ENCODE data around the gene MAPT. TPM values are rescaled to one million over a fixed set of nuclear protein-coding genes. Genes with fewer than 3 reads are reported as not detected.

MAPT gene
- total RNA-seq, 1 donor from 2014 or later: 2.9 TPM

DNA sequence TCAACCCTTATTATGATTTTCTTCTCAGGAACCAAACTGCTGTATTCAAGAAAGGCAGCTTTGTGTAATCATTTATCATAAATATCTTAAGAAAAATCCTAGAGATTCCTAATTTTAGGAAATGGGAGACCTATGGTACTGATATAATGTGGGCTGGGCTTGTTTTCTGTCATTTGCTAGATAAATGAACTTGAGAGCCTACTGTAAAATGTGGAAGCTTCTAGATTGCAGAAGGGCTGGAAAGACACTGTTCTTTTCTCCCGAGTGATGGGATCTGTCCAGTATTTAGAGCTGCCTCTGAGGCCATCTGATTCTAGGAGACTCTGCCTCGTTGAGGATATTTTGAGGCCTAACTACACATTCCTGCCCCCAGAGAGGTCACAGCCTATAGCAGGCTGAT lies 84.8 kb downstream of the MAPT start:
- Mint-ChIP-seq H3K27ac (ENCODE audit: unreplicated experiment) (no peak overlapping the region), H3K9me3 (ENCODE audit: low read depth) (no peaks in the 10 kb centered on the region), H3K4me3 (ENCODE audit: unreplicated experiment) (no peak overlapping the region), H3K4me1 (ENCODE audit: low read depth) (no peaks in the 10 kb centered on the region), H3K27me3 (ENCODE audit: low read depth) (peaks cover 2% of the 10 kb centered on the region), H3K36me3 (ENCODE audit: low read depth) (peaks cover 2% of the 10 kb centered on the region)
- no peak for TF ChIP-seq CTCF (IDR thresholded peaks at IDR 0.05)
- DNase-seq (ENCODE audit: low spot score): no peak

DNA sequence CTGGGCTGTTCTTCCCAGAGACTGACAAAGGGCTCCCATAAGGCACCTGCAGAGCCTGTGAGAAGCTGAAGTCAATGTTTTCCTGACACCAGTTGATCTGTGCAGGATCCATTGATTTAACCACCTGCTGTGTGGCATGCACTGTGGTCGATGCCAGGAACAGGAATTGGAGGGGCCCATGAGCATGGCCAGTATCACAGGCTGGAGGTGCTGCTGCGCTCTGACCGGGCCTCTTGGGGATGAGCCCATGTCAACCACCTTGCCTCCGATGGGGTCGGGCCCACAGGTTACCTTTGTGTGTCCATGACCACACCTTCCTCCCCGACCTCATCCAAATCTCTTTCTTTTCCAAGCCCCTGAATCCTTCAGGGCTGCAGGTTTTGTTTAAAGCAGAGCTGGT lies 86.5 kb downstream of the MAPT start:
- no peak for TF ChIP-seq CTCF (IDR thresholded peaks at IDR 0.05)
- Mint-ChIP-seq H3K4me3 (ENCODE audit: unreplicated experiment) (no peak overlapping the region), H3K27me3 (ENCODE audit: low read depth) (peaks cover 2% of the 10 kb centered on the region), H3K36me3 (ENCODE audit: low read depth) (peaks cover 2% of the 10 kb centered on the region), H3K4me1 (ENCODE audit: low read depth) (no peaks in the 10 kb centered on the region), H3K9me3 (ENCODE audit: low read depth) (no peaks in the 10 kb centered on the region), H3K27ac (ENCODE audit: unreplicated experiment) (no peak overlapping the region)
- DNase-seq (ENCODE audit: low spot score): peak; percentile 77

- no peak for TF ChIP-seq CTCF (IDR thresholded peaks at IDR 0.05)
- H3K27ac Mint-ChIP-seq (ENCODE audit: unreplicated experiment): no peak overlapping the region
- peak; percentile 34 for DNase-seq (ENCODE audit: low spot score)
- H3K4me1 Mint-ChIP-seq (ENCODE audit: low read depth): no peaks in the 10 kb centered on the region
- H3K4me3 Mint-ChIP-seq (ENCODE audit: unreplicated experiment): no peak overlapping the region
- H3K9me3 Mint-ChIP-seq (ENCODE audit: low read depth): no peaks in the 10 kb centered on the region
- peaks cover 2% of the 10 kb centered on the region for H3K27me3 Mint-ChIP-seq (ENCODE audit: low read depth)
- H3K36me3 Mint-ChIP-seq (ENCODE audit: low read depth): peaks cover 2% of the 10 kb centered on the region
Measured at GRCh38 chr17:45981306-45981705, 87.0 kb downstream of the MAPT start.

GRCh38 chr17:45982791-45983613 lies 88.6 kb downstream of the MAPT start:
- H3K36me3 Mint-ChIP-seq (ENCODE audit: low read depth): peaks cover 2% of the 10 kb centered on the region
- no peak for TF ChIP-seq CTCF (IDR thresholded peaks at IDR 0.05)
- peak; percentile 89 for DNase-seq (ENCODE audit: low spot score)
- H3K4me1 Mint-ChIP-seq (ENCODE audit: low read depth): no peaks in the 10 kb centered on the region
- no peak overlapping the region for H3K4me3 Mint-ChIP-seq (ENCODE audit: unreplicated experiment)
- H3K27me3 Mint-ChIP-seq (ENCODE audit: low read depth): peaks cover 2% of the 10 kb centered on the region
- no peak overlapping the region for H3K27ac Mint-ChIP-seq (ENCODE audit: unreplicated experiment)
- no peaks in the 10 kb centered on the region for H3K9me3 Mint-ChIP-seq (ENCODE audit: low read depth)

DNA sequence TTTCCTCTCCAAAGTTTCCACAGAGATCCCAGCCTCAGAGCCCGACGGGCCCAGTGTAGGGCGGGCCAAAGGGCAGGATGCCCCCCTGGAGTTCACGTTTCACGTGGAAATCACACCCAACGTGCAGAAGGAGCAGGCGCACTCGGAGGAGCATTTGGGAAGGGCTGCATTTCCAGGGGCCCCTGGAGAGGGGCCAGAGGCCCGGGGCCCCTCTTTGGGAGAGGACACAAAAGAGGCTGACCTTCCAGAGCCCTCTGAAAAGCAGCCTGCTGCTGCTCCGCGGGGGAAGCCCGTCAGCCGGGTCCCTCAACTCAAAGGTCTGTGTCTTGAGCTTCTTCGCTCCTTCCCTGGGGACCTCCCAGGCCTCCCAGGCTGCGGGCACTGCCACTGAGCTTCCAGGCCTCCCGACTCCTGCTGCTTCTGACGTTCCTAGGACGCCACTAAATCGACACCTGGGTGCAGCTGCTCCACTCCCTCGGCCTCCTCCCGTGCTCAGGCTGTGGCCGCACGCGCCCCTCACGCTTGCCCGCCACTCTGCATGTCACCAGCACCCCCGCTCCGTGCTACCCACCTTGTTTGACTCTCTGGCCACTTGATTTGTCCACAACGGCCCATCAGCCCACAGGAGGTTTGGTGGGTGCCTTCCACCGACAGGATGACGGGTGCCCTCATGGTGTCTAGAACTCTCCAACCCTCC lies 89.4 kb downstream of the MAPT start:
- H3K4me1 Mint-ChIP-seq (ENCODE audit: low read depth): no peaks in the 10 kb centered on the region
- no peak overlapping the region for H3K27ac Mint-ChIP-seq (ENCODE audit: unreplicated experiment)
- TF ChIP-seq CTCF (IDR thresholded peaks at IDR 0.05): no peak
- H3K4me3 Mint-ChIP-seq (ENCODE audit: unreplicated experiment): no peak overlapping the region
- H3K9me3 Mint-ChIP-seq (ENCODE audit: low read depth): no peaks in the 10 kb centered on the region
- H3K36me3 Mint-ChIP-seq (ENCODE audit: low read depth): peaks cover 2% of the 10 kb centered on the region
- peak; percentile 70 for DNase-seq (ENCODE audit: low spot score)
- peaks cover 2% of the 10 kb centered on the region for H3K27me3 Mint-ChIP-seq (ENCODE audit: low read depth)

Measured in chondrocyte (in vitro differentiated cells).